GM21367 (cell line): ENCODE measurements around the gene SETD2.
"Not testable (repeated sequence)": the region's sequence is repeated elsewhere in the genome, so short reads cannot be mapped to it uniquely, and the experiment has no call there.

ENCODE experiments used
- ATAC-seq: cut with Tn5 transposase; IDR thresholded peaks from one replicate; pipeline ENCODE4 v1.9.1; 2021; ENCODE audit not compliant: unreplicated experiment

SETD2 gene

GRCh38 chr3:47035645-47036044 lies 128.3 kb downstream of the SETD2 start:
- no peak for ATAC-seq

GRCh38 chr3:47034868-47035489 lies 128.9 kb downstream of the SETD2 start:
- ATAC-seq: no peak

DNA sequence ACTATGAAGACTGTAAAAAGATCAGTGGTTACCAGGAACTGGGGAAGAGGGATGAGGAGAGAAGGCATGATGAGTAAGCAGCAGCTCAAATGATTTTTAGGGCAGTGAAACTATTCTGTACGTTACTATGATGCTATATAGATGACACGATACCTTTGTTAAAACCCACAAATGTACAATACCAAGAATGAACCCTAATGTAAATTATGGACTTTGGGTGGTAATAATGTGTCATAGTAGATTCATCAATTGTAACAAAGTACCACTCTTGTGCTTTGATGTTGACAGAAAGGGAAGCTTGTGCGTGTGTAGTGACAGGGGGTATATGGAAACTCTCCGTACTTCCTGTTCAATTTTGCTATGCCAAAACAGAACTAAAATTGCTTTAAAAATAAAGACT lies 132.9 kb downstream of the SETD2 start:
- not testable (repeated sequence) for ATAC-seq

DNA sequence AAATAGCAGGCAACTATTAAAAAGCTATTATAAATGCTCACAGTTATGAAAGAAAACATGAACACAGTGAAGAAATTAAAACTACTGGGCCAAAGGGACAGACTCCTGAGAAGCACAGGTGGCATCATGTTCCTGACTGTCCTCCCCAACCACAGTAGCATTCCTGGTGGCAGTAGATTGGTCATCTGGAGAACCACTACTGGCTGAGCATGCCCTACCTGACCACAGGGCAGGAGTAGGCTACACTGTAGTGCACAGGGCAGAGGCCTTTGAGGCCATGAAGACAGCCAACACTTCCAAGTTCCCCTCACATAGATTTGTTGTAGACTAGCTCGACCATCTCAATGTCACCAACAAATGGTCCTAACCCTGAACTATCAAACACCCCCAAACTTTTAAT lies 135.2 kb downstream of the SETD2 start:
- no peak for ATAC-seq

- ATAC-seq: no peak
These were observed 135.8 kb downstream of the SETD2 start for GRCh38 chr3:47028146-47028545.

- not testable (repeated sequence) for ATAC-seq
These were observed 137.5 kb downstream of the SETD2 start for GRCh38 chr3:47026432-47026831.

GRCh38 chr3:47024932-47025331 lies 139.0 kb downstream of the SETD2 start:
- ATAC-seq: no peak

- no peak for ATAC-seq
These were observed 141.3 kb downstream of the SETD2 start for GRCh38 chr3:47022641-47023071.

DNA sequence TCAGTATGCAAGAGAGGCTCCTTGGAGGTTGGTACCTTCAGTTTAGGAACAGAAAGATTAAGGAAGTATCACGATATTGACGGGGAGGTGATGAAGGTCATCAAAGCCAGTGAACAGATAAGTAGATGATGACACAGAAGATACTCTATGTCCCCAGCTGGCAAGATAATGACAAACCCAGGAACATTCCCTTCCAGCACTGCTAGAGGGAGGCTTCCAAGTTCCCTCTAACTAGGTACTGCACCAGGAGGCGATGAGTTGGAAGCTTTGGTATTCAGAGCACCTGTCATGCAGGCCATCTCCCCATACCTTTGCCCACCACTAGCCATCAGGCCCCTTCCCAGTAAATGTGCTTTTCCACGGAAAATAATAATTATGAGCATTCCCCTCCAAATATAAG lies 143.6 kb downstream of the SETD2 start:
- ATAC-seq: no peak

DNA sequence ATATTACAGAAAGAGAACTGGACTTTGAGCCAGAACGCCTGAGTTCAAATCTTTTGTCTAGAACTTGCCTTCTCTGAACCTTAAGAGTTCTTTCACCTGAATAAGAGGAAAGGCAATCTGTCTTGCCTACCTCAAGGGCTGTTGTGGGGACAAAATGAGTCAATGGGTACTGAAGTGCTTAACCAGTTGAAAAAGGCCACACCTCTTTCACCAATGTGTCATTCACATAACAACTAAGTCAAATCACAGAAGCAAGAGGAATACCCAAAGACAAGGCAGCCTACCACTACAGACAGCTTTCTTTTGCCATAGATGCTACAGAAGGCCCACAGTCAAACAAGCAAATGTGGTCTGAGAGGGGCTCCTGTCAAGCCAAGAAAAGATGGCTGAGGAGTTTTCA lies 144.7 kb downstream of the SETD2 start:
- ATAC-seq: no peak

DNA sequence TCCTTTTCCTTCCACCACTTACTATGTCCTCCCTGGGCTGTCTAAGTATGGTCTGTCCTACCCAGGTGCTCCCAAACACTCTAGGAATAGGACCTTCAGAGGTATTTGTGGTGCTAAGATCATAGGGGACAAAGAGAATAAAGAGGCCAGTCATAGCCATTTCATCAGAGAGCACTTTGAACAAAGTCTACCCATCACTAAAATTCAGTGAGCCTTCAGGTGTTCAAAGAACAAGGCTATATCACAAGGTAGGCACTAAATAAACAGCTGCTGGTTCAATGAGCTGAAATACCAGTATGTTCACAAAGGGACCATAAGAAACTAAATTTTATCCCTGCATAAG lies 145.7 kb downstream of the SETD2 start:
- ATAC-seq: no peak

DNA sequence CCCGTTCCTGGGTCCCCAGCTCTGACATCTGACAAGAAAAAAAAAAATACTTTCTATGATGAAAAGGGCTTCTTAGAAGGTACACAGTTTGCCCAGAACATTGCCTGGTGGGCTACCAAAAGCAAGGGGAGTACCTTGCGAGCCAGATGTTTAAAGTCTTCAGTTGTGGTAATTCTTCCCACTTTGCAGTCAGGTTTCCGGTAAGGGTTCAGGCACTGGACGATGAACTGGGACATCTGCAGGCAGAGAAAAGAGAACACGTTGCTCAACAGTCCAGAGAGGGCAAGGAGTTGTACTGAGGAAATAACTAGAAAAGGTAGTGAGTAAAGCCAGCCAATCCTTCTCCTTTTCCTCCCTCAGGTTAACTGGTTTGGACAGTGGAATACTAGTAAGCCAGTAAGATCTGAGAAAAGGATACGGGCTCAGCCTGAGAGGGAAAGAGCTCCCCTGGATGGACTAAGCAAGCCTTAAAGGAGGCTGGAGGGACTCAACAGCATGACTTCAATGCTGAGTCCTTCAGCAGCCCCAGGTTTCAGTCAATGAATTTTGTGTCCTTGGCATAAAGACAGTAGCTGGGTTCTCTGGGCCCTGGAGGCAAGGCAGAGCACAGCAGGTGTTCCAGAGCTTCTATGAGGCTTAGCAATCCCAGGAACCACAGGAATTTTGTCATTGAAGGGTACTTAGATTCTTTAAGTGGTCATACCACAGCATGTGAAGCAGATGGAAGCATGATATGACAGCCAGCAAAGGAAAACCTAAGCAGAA lies 146.2 kb downstream of the SETD2 start:
- no peak for ATAC-seq

- ATAC-seq: no peak
These were observed 146.9 kb downstream of the SETD2 start for GRCh38 chr3:47016934-47017435.

DNA sequence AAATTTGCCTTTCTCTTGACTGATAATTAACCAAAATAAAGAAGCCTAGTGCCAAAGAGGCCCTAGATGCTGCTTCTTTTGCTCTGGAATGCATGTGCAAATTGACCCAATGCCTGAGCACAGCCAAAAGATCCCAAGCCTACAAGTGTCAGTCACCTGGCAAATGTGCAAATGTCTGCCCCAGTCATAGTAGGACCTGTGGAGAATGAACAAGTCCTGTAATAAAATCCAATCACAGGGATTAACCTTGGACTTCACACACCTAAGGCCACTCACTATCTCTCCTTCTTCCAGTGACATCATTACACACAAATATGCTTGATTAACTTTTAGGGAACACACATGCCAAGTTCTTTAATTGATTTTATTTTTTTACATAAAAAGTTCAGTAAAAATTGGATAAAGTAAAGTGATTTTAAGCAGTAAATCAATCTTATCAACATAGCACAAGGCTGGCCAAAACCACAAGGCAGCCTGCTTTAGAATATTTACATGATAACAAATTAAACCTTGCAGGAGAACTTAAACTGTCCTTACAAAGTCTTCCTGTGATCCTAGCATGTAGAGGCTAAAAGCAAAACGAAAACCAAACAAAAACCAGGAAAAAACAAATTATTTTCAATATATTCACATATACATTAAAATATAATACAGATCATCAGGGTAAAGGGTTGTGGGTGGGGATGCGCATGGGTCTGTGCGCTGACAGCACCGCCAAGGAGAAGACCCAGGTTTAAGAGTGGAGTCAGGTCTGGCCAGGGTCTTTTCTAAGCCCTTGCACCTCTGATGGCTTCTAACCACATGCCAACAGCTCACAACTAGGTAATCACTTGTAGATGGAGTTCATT lies 147.6 kb downstream of the SETD2 start:
- no peak for ATAC-seq

DNA sequence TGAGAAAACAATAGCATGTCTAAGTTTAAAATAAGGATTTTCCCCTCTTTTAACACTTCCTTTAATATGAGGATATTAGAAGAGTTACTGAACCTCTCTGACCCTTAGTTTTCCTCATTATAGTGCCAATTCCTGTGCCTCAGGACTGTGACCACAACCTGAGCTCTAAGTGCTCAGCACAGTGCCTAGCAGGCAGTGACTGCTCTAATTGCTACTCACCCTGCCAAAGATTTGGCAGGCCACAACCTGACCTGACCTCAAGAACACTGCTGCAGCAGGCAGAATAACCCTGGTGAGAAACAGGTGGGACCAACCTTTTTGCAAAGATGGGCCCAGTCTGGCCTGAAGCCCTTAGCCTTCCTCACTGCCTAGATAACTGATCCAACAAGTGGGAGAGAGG lies 148.8 kb downstream of the SETD2 start:
- ATAC-seq: no peak

GRCh38 chr3:47014036-47014435 lies 149.9 kb downstream of the SETD2 start:
- ATAC-seq: no peak

DNA sequence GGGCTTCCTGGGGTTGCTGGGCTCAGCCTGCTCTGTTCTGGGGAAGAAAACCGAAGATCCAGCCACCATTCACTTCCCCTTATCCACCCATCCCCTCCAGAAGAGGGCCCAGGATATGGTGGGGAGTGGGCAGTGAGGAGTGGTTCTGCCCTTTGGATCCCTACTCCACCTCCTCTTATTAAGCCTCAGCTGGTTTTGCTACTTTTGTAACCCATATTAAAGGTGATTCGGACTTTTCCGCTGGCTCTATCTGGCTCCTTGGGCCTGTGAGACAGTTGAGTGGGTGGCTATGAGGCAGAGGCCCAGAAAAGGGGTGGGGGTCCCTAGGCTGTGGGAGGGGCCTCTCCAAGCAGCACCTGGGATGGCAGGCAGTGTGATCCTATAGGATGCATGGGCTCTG lies 150.7 kb downstream of the SETD2 start:
- no peak for ATAC-seq

- no peak for ATAC-seq
These were observed 151.3 kb downstream of the SETD2 start for GRCh38 chr3:47012342-47013230.

GRCh38 chr3:47011371-47011770 lies 152.5 kb downstream of the SETD2 start:
- ATAC-seq: no peak

GRCh38 chr3:47010910-47011309 lies 153.0 kb downstream of the SETD2 start:
- no peak for ATAC-seq
